GM10248 (cell line): ENCODE data around the gene FEM1C.
"Not testable (repeated sequence)": the region's sequence is repeated elsewhere in the genome, so short reads cannot be mapped to it uniquely, and the experiment has no call there.

Experiments
- CTCF ChIA-PET: fragments of 300-600 bp; sonication (Branson Sonifier 250); formaldehyde crosslinking; extraction: SDS; loops from one replicate; lab custom pipeline; 2021; ENCODE audit warnings: antibody characterized with exemption; lab: Yijun Ruan, JAX
- POLR2A ChIA-PET: fragments of 350-650 bp; sonication (Branson Sonifier 250); formaldehyde crosslinking; extraction: SDS; loops from one replicate; lab custom pipeline; 2020; ENCODE audit warnings: antibody characterized with exemption; lab: Yijun Ruan, JAX
- DNase-seq: peaks from one replicate; pipeline ENCODE4 v3.0.0; 2012; ENCODE audit errors: extremely low spot score
- TF ChIP-seq, protein P1 (sequence below): IDR thresholded peaks from 2 replicates; pipeline ENCODE4 v1.5.1; 2012; ENCODE audit warnings: mild to moderate bottlenecking, low read depth; ENCODE audit errors: extremely low read depth, missing control alignments, control extremely low read depth

FEM1C gene

GRCh38 chr5:115480900-115481299 lies 63.7 kb downstream of the FEM1C start:
- ChIA-PET POLR2A (no interaction called here), CTCF (interaction anchor here (0.8 to 0.9 kb wide), 4 partner anchors 12 to 60 kb away, joined by 3 read pairs; no protein-coding TSS in a partner anchor)
- TF ChIP-seq, protein P1, sequence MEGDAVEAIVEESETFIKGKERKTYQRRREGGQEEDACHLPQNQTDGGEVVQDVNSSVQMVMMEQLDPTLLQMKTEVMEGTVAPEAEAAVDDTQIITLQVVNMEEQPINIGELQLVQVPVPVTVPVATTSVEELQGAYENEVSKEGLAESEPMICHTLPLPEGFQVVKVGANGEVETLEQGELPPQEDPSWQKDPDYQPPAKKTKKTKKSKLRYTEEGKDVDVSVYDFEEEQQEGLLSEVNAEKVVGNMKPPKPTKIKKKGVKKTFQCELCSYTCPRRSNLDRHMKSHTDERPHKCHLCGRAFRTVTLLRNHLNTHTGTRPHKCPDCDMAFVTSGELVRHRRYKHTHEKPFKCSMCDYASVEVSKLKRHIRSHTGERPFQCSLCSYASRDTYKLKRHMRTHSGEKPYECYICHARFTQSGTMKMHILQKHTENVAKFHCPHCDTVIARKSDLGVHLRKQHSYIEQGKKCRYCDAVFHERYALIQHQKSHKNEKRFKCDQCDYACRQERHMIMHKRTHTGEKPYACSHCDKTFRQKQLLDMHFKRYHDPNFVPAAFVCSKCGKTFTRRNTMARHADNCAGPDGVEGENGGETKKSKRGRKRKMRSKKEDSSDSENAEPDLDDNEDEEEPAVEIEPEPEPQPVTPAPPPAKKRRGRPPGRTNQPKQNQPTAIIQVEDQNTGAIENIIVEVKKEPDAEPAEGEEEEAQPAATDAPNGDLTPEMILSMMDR = no peak
- no peak for DNase-seq

GRCh38 chr5:115480271-115480670 lies 64.3 kb downstream of the FEM1C start:
- no peak for DNase-seq
- POLR2A ChIA-PET = interaction anchor here (0.6 kb wide), 1 partner anchor 57 kb away, joined by 3 read pairs; no protein-coding TSS in a partner anchor
- TF ChIP-seq, protein P1 = no peak
- CTCF ChIA-PET = interaction anchor here (0.9 kb wide), 3 partner anchors 11 to 60 kb away, joined by 3 read pairs; no protein-coding TSS in a partner anchor

DNA sequence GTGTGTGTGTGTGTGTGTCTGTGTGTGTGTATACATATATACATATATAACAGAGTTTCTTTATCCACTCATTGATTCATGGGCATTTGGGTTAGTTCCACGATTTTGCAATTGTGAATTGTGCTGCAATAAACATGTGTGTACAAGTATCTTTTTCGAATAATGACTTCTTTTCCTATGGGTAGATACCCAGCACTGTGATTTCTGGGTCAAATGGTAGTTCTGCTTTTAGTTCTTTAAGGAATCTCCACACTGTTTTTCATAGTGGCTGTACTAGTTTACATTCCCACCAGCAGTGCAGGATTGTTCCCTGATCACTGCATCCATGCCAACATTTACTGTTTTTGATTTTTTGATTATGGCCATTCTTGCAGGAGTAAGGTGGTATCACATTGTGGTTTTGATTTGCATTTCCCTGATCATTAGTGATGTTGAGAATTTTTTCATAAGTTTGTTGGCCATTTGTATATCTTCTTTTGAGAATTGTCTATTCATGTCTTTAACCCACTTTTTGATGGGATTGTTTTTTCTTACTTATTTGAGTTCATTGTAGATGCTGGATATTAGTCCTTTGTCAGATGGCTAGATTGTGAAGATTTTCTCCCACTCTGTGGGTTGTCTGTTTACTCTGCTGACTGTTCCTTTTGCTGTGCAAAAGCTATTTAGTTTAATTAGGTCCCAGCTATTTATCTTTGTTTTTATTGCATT lies 65.3 kb downstream of the FEM1C start:
- POLR2A ChIA-PET, DNase-seq: not testable (repeated sequence)
- CTCF ChIA-PET = interaction anchor here (1.5 kb wide), 1 partner anchor 11 kb away, joined by 4 read pairs; no protein-coding TSS in a partner anchor

DNA sequence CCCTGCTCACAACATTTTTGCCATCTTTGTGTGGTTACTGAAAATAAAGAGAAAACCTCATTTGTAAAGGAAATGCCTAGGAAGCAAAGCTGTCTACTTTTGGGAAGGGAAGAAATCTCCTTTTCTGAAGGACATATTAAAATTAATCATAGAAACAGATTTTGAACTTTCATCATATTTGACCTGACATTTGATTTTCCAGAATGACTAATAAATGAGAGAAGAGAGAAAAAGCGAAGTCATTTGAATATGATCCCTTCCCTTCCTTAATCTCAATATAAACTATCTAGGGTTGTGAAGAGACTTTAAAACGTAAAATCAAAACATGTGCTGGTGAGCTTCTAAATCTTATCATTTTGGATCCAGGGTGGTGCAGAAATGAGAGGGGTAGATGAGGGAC lies 66.3 kb downstream of the FEM1C start:
- POLR2A ChIA-PET = no interaction called here
- TF ChIP-seq, protein P1 = no peak

GRCh38 chr5:115477581-115477980 lies 67.0 kb downstream of the FEM1C start:
- TF ChIP-seq, protein P1 = no peak
- DNase-seq = no peak
- POLR2A ChIA-PET = interaction anchor here (0.6 kb wide), 1 partner anchor 39 kb away, joined by 4 read pairs; no protein-coding TSS in a partner anchor
- CTCF ChIA-PET = interaction anchor here (1.0 to 1.7 kb wide), 5 partner anchors 9 to 51 kb away, joined by 3 to 6 read pairs (median 4); no protein-coding TSS in a partner anchor

More for the DNA sequence above, 66.3 kb downstream of the FEM1C start:
- CTCF ChIA-PET = interaction anchor here (1.4 to 1.7 kb wide), 3 partner anchors 8 to 30 kb away, joined by 4 to 6 read pairs (median 4); no protein-coding TSS in a partner anchor
- DNase-seq = no peak

DNA sequence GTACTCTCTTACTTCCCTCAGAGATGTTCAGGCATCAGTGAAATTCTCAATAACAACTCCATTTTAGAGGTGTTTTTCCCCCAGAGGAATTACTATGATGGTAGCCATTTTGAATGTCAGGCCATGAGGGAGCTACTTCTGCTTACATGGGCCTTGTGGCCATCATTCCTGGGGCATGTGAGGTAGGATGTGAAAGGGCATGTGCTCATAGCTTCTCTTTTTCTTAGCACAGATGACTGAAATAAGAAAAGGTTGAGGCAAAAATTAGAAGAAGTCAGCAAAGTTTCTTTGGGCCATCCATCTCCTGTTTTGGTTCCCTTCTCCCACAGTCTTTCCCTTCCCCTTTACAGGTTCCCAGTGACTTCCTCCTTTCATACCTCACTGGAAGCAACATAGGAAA lies 68.8 kb downstream of the FEM1C start:
- CTCF ChIA-PET = interaction anchor here (1.1 to 1.4 kb wide), 2 partner anchors 11 to 21 kb away, joined by 3 to 5 read pairs; no protein-coding TSS in a partner anchor
- TF ChIP-seq, protein P1 = no peak
- DNase-seq = no peak
- POLR2A ChIA-PET = no interaction called here

GRCh38 chr5:115472271-115473025 lies 72.1 kb downstream of the FEM1C start:
- CTCF ChIA-PET = interaction anchor here (0.7 to 3.0 kb wide), 8 partner anchors 8 to 163 kb away, joined by 3 to 9 read pairs (median 4); no protein-coding TSS in a partner anchor
- POLR2A ChIA-PET = no interaction called here
- DNase-seq = no peak
- TF ChIP-seq, protein P1 = no peak
